Right atrium auricular region (tissue), 2 donors: Measurements from ENCODE around the gene EPHA6. TPM values are rescaled to one million over a fixed set of nuclear protein-coding genes. Genes with fewer than 3 reads are reported as not detected.

Source experiments
- DNase-seq: peaks from one replicate; pipeline ENCODE4 v3.0.0-alpha.2; 2019; ENCODE audit warnings: low spot score
- H3K27ac ChIP-seq, 2 donors: fragments of 200-600 bp; sonication (generic); 1 replicate in 1 of 2; 2 replicates in 1 of 2; pipeline ENCODE4 v1.5.1; 2016 to 2019
- H3K27me3 ChIP-seq, 2 donors: fragments of 200-600 bp; sonication (generic); one replicate each; pipeline versions ENCODE4 v1.5.1 to v1.6.0; 2017 to 2019
- H3K36me3 ChIP-seq: fragments of 200-600 bp; sonication (generic); one replicate; pipeline ENCODE4 v1.5.1; 2016
- H3K4me1 ChIP-seq, 2 donors: fragments of 200-600 bp; sonication (generic); one replicate each; pipeline versions ENCODE4 v1.5.1 to v1.6.0; 2017 to 2019
- H3K4me3 ChIP-seq, 2 donors: fragments of 200-600 bp; sonication (generic); 1 replicate in 1 of 2; 2 replicates in 1 of 2; pipeline ENCODE4 v1.5.1; 2017 to 2019; ENCODE audit warnings: mild to moderate bottlenecking in 1 of 2, moderate library complexity in 1 of 2
- H3K9me3 ChIP-seq, 2 donors: fragments of 200-600 bp; sonication (generic); one replicate each; pipeline ENCODE4 v1.5.1; 2019
- CTCF ChIP-seq, 2 donors: fragments of 200-600 bp; sonication (generic); IDR thresholded peaks; one replicate each; pipeline ENCODE4 v1.5.1; 2019; ENCODE audit warnings: antibody characterized with exemption in 2 of 2
- total RNA-seq, 2 donors: library from RNA; depleted of rRNA; stranded (reverse); fragments of >200 nt; gene quantifications; one replicate each; pipeline ENCODE4 v1.1.0, GENCODE V29; 2016

Gene EPHA6
- total RNA-seq, 2 donors from 2014 or later: 0.22 to 0.35 TPM

- no peak for DNase-seq
- TF ChIP-seq CTCF (IDR thresholded peaks at IDR 0.05): no peak
- Histone ChIP-seq H3K36me3 (no peaks in the 10 kb centered on the region), H3K4me3 (no peak overlapping the region), H3K4me1 (no peaks in the 10 kb centered on the region), H3K27ac (no peak overlapping the region), H3K9me3 (peaks cover 0 to 8% of the 10 kb centered on the region in 2 donors), H3K27me3 (no peaks in the 10 kb centered on the region)
Measured at GRCh38 chr3:97148931-97149330, 334.5 kb downstream of the EPHA6 start.

GRCh38 chr3:97161169-97161568 lies 346.8 kb downstream of the EPHA6 start:
- no peaks in the 10 kb centered on the region for H3K4me1 ChIP-seq
- H3K9me3 ChIP-seq: no peaks in the 10 kb centered on the region
- no peak overlapping the region for H3K27ac ChIP-seq
- DNase-seq: no peak
- H3K27me3 ChIP-seq: no peaks in the 10 kb centered on the region
- no peak for TF ChIP-seq CTCF (IDR thresholded peaks at IDR 0.05)
- H3K36me3 ChIP-seq: no peaks in the 10 kb centered on the region
- no peak overlapping the region for H3K4me3 ChIP-seq

GRCh38 chr3:97177242-97177641 lies 362.8 kb downstream of the EPHA6 start:
- Histone ChIP-seq H3K4me1 (no peaks in the 10 kb centered on the region), H3K4me3 (no peak overlapping the region), H3K36me3 (no peaks in the 10 kb centered on the region), H3K27ac (no peak overlapping the region), H3K27me3 (no peaks in the 10 kb centered on the region), H3K9me3 (peaks cover 0 to 35% of the 10 kb centered on the region in 2 donors)
- DNase-seq: no peak
- TF ChIP-seq CTCF (IDR thresholded peaks at IDR 0.05): no peak

- TF ChIP-seq CTCF (IDR thresholded peaks at IDR 0.05): no peak
- Histone ChIP-seq H3K27ac (no peak overlapping the region), H3K9me3 (peaks cover 0 to 26% of the 10 kb centered on the region in 2 donors), H3K36me3 (no peaks in the 10 kb centered on the region), H3K4me1 (no peaks in the 10 kb centered on the region), H3K4me3 (no peak overlapping the region), H3K27me3 (no peaks in the 10 kb centered on the region)
- no peak for DNase-seq
Measured at GRCh38 chr3:97181704-97182103, 367.3 kb downstream of the EPHA6 start.

GRCh38 chr3:97187771-97188170 lies 373.4 kb downstream of the EPHA6 start:
- Histone ChIP-seq H3K27me3 (no peaks in the 10 kb centered on the region), H3K4me1 (no peaks in the 10 kb centered on the region), H3K36me3 (no peaks in the 10 kb centered on the region), H3K27ac (no peak overlapping the region), H3K9me3 (no peaks in the 10 kb centered on the region), H3K4me3 (no peak overlapping the region)
- DNase-seq: no peak
- no peak for TF ChIP-seq CTCF (IDR thresholded peaks at IDR 0.05)

- H3K4me1 ChIP-seq: no peaks in the 10 kb centered on the region
- H3K4me3 ChIP-seq: no peak overlapping the region
- no peak for TF ChIP-seq CTCF (IDR thresholded peaks at IDR 0.05)
- DNase-seq: no peak
- H3K36me3 ChIP-seq: no peaks in the 10 kb centered on the region
- no peaks in the 10 kb centered on the region for H3K27me3 ChIP-seq
- H3K9me3 ChIP-seq: no peaks in the 10 kb centered on the region
- H3K27ac ChIP-seq: no peak overlapping the region
Measured at GRCh38 chr3:97189835-97190234, 375.4 kb downstream of the EPHA6 start.
